ENCODE measurements around the gene FAM184B.

Gene FAM184B

GRCh38 chr4:17781300-17782287 lies at the start of gene FAM184B:
TSS of gene FAM184B (minus strand) at chr4:17781621. CDS start at chr4:17781299, 322 bp downstream.
- peak; percentile 54 for DNase-seq (ENCODE audit: low read depth, low spot score)

GRCh38 chr4:17823871-17824669 lies 42.6 kb upstream of the FAM184B start:
- DNase-seq (ENCODE audit: low read depth, low spot score): peak; percentile 19

GRCh38 chr4:17817027-17817426 lies 35.6 kb upstream of the FAM184B start:
- peak; percentile 73 for DNase-seq (ENCODE audit: low read depth, low spot score)

DNA sequence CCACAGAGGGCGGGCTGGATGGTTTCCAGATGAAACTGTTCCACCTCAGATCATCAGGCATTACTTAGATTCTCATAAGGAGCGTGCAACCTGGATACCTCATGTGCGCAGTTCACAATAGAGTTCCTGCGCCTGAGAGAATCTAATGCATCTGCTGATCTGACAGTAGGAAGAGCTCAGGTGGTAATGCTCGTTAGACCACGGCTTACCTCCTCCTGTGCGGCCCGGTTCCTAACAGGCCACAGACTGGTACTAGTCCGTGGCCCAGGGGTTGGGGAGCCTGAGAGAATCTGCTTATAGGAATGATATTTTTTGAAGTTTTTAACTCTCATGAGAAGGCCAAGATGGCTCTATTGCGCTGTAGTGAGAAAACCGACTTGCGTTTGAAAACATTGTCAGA lies 34.7 kb upstream of the FAM184B start:
- no peak for DNase-seq (ENCODE audit: low read depth, low spot score)

GRCh38 chr4:17814140-17814539 lies 32.7 kb upstream of the FAM184B start:
- DNase-seq (ENCODE audit: low read depth, low spot score): peak; percentile 62

DNA sequence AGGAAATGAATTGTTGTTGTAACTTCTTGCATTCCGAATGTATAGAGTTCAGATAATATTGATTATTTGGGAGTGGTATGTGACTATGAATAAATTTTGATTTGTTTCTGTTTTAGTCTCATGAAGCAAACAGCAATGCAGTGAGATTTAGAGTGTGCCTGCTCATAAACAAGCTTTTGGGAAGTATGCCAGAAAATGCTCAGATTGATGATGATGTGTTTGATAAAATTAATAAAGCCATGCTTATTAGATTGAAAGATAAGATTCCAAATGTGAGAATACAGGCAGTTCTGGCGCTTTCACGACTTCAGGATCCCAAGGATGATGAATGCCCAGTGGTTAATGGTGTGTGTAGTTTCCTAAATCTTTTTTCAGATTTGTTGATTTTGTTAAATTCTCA lies 31.4 kb upstream of the FAM184B start:
- DNase-seq (ENCODE audit: low read depth, low spot score): peak; percentile 45

- DNase-seq (ENCODE audit: low read depth, low spot score): peak; percentile 20
Observed at GRCh38 chr4:17812125-17812524, 30.7 kb upstream of the FAM184B start.

GRCh38 chr4:17811078-17811603 lies 29.7 kb upstream of the FAM184B start:
- DNase-seq (ENCODE audit: low read depth, low spot score): no peak

DNA sequence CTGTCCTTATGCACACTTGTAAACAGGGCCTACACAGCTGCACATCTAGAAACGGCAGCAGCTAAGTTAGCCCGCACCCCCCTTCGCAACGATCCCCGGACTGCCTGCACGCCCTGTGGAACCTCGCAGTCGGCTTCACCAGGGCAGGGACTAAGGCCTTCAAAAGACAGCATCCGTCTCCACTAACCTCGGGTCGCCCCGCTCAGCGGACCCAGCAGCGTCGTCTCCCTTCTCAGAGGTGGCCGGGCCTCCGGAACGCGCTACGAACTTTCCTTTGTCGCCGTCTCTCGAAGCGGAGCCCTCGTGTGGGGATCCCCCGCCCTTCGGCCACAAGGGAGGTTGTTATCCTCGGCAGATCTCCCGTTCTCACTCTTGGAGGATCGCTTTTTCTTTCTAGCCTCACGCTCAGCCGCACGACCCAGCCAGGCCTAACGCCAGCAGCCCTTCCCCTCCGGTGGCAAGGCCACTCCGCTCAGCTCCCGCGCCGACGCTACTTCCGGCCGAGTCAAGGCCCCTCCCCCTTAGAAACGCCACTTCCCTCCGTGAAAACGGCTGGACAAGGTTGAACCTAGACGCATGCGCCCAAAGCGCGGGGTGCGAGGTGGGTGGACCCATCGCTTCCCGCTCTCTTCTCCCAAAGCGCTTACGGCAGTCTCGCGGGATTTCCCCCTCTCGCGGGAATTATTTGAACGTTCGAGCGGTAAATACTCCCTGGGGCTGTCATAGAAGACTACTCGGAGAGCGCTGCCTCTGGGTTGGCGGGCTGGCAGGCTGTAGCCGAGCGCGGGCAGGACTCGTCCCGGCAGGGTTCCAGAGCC lies 29.0 kb upstream of the FAM184B start, which contains the start of the genes DCAF16 and NCAPG:
Gene DCAF16, minus strand, starts transcription at position 498 of the 818 bp plus-strand sequence. CDS start 6,616 bp downstream, outside the sequence.
Gene NCAPG, plus strand, starts transcription at position 720 of the 818 bp plus-strand sequence. CDS start 99 bp downstream, outside the sequence.
- peak; percentile 100 for DNase-seq (ENCODE audit: low read depth, low spot score)

GRCh38 chr4:17809667-17810066 lies 28.2 kb upstream of the FAM184B start:
- DNase-seq (ENCODE audit: low read depth, low spot score): no peak

DNA sequence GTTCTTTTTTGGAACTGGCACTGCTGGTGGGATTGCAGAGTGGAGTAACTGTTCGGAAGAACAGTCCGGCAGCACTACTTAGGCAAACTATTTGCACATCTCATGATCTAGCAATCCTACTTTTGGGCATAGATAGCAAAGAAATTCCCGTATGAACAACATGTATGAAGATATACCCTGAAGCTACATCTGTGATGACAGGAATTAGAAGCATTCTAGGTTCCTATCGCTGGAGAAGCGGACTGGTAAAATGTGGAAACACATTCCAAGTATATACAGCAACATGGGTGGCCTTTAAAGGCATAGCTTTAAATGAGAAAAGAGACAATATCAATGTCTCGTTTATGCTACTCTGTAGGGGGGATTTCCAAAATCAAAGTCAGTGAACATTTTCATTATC lies 26.0 kb upstream of the FAM184B start:
- peak; percentile 34 for DNase-seq (ENCODE audit: low read depth, low spot score)

DNA sequence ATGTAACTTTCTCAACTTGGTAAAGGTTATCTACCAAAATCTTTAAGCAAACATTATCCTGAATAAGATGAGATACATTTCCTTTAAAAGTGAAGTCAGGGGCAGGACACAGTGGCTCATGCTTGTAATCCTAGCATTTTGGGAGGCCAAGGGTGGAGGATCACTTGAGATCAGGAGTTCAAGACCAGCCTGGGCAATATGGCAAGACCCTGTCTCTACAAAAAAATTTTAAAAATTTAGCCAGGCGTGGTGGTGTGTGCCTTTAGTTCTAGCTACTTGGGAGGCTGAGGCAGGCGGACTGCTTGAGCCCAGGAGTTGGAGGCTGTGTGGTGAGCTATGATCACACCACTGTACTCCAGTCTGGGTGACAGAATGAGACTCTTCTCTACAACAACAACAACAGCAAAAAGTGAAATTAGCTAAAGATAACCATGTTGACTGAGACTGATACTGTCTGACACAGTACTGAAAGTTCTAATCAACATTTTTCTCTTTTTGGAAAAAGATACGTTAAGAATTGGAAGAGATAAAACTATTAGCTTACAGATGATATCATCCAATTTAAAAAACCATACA lies 24.2 kb upstream of the FAM184B start:
- no peak for DNase-seq (ENCODE audit: low read depth, low spot score)

- DNase-seq (ENCODE audit: low read depth, low spot score): no peak
Observed at GRCh38 chr4:17797808-17798207, 16.4 kb upstream of the FAM184B start.

- DNase-seq (ENCODE audit: low read depth, low spot score): no peak
Observed at GRCh38 chr4:17794730-17795129, 13.3 kb upstream of the FAM184B start.

GRCh38 chr4:17788956-17789355 lies 7.5 kb upstream of the FAM184B start:
- DNase-seq (ENCODE audit: low read depth, low spot score): peak; percentile 58

GRCh38 chr4:17787315-17787714 lies 5.9 kb upstream of the FAM184B start:
- DNase-seq (ENCODE audit: low read depth, low spot score): peak; percentile 26

DNA sequence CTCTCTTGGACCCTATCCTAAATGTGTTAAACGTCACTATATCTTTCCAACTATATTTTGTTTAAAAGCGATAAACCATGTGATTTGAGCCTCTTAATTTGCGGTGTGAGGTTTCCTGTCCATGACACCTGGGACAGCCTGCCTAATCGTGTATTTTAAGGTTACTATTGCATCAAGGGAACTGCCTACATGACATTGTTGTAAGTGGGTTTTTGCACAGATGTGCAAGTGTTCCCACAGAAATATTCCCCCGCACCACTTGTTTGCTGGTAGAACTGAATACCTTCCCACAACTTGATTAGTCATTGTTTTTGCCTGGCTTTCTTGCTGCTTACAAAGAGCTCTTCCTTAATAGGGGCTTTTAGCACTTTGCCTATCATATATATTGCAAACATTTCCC lies 5.1 kb upstream of the FAM184B start:
- DNase-seq (ENCODE audit: low read depth, low spot score): peak; percentile 47

GRCh38 chr4:17785858-17786257 lies 4.4 kb upstream of the FAM184B start:
- DNase-seq (ENCODE audit: low read depth, low spot score): no peak

DNA sequence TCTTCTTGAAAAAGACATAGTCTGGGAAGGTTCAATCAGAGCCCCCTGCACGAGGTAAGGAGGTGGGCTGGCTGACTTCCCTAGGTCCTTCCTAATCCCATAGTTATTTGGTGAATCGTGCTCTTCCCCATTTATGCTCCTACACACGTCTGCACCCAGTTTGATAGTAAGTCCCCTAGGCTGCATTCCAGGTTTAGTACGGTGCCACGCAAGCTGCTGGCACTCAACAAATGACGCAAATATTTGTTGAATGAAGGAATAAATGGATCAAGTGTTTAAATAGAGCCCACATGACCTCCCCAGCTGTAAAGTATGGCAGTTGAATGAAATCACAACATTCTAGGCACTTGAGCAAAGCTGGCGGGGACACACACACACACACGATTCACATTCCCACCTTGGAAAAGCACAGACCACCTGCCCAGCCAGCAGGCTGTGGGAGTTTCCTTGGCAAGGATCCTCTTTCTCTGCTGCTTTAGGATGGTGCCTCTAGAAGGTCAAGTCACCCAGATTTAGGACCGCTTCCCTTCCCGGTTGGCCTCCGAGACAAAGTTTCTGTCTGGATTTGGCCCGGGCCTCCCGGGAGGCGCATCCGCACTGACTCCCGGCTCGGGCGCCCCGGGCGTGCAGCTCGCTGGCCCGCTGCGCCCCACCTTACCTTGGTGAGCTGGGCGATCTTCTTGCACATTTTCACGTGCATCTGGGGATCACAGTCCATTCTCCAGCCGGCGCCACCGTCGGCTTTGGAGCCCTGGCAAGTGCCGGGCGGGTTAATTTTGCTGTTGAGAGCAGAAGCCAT lies 721 bp downstream of the FAM184B start:
- peak; percentile 61 for DNase-seq (ENCODE audit: low read depth, low spot score)

DNA sequence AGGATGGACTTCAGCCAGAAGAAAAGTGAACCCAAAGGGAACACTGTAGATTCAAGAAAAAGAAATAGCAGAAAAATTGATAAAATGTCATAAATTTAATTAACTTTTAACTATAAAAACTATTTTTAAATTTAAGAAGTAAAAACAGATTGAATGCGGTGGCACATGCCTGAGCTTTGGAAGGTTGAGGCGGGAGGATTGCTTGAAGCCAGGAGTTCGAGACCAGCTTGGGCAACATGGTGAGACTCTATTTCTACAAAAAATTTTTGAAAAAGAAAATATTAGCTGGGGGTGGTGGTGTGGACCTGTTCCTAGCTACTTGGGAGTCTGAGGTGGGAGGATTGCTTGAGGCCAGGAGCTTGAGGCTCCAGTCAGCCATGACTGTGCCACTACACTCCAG lies 3.0 kb downstream of the FAM184B start:
- no peak for DNase-seq (ENCODE audit: low read depth, low spot score)

Data from astrocyte of the hippocampus (primary cell).